Common myeloid progenitor, CD34-positive (primary cell): Measurements from ENCODE around the gene PSMC5.
A peak's percentile ranks its signal among the peaks of the same experiment; 100 is the strongest.
"Not testable (repeated sequence)": the region's sequence is repeated elsewhere in the genome, so short reads cannot be mapped to it uniquely, and the experiment has no call there.

ENCODE experiments used
- CTCF ChIA-PET: fragments of 350-600 bp; sonication (Branson Sonifier 250); formaldehyde crosslinking; loops from one replicate; lab custom pipeline; 2021; ENCODE audit warnings: antibody characterized with exemption; lab: Charles Lee
- POLR2A ChIA-PET: fragments of 350-600 bp; sonication (Branson Sonifier 250); formaldehyde crosslinking; loops from one replicate; lab custom pipeline; 2021; ENCODE audit warnings: antibody characterized with exemption; lab: Charles Lee
- DNase-seq, 3 donors: peaks; one replicate each; pipeline versions ENCODE4 v3.0.0 to v3.0.0-alpha.2; 2013
- H3K27ac ChIP-seq, 2 experiments: 1 replicate in 1 of 2; 2 replicates in 1 of 2; pipeline ENCODE4 v1.7.0; 2013; ENCODE audit warnings: inconsistent platforms in 2 of 2, low read length in 2 of 2, mild to moderate bottlenecking in 2 of 2, low read depth in 1 of 2, moderate library complexity in 1 of 2; ENCODE audit not compliant: severe bottlenecking in 2 of 2, insufficient read depth in 1 of 2, poor library complexity in 1 of 2
- H3K27me3 ChIP-seq, 5 experiments: replicated peaks in 2 of 5; 1 replicate in 3 of 5; 2 replicates in 2 of 5; pipeline versions ENCODE4 v1.6.1 to v1.7.0; 2013; ENCODE audit warnings: low read length in 4 of 5, mild to moderate bottlenecking in 2 of 5, moderate library complexity in 2 of 5, inconsistent platforms in 1 of 5; ENCODE audit not compliant: insufficient read depth in 5 of 5, control insufficient read depth in 4 of 5
- H3K36me3 ChIP-seq, 4 experiments: 1 replicate in 2 of 4; 2 replicates in 2 of 4; pipeline versions ENCODE4 v1.6.1 to v1.7.0; 2013; ENCODE audit warnings: low read length in 3 of 4, control low read depth in 1 of 4, mild to moderate bottlenecking in 1 of 4; ENCODE audit not compliant: control insufficient read depth in 4 of 4, insufficient read depth in 4 of 4
- H3K4me1 ChIP-seq, 4 experiments: 1 replicate in 3 of 4; 2 replicates in 1 of 4; pipeline versions ENCODE4 v1.6.1 to v1.7.1; 2013; ENCODE audit warnings: low read length in 3 of 4, mild to moderate bottlenecking in 3 of 4, control low read depth in 1 of 4, inconsistent platforms in 1 of 4, moderate library complexity in 1 of 4; ENCODE audit not compliant: control insufficient read depth in 4 of 4, insufficient read depth in 4 of 4; ENCODE audit errors: control extremely low read depth in 1 of 4
- H3K4me3 ChIP-seq, 7 experiments: 1 replicate in 4 of 7; 2 replicates in 3 of 7; pipeline versions ENCODE4 v1.5.1 to v1.7.0; 2013; ENCODE audit warnings: mild to moderate bottlenecking in 7 of 7, low read length in 6 of 7, moderate library complexity in 6 of 7, inconsistent platforms in 2 of 7, low read depth in 2 of 7, control low read depth in 1 of 7; ENCODE audit not compliant: insufficient read depth in 4 of 7, control insufficient read depth in 1 of 7; ENCODE audit errors: extremely low read depth in 1 of 7
- H3K9me3 ChIP-seq, 5 experiments: 1 replicate in 4 of 5; 2 replicates in 1 of 5; pipeline versions ENCODE4 v1.6.1 to v1.7.1; 2013; ENCODE audit warnings: low read length in 4 of 5, mild to moderate bottlenecking in 2 of 5, inconsistent platforms in 1 of 5, low read depth in 1 of 5, moderate library complexity in 1 of 5; ENCODE audit not compliant: control insufficient read depth in 4 of 5, insufficient read depth in 2 of 5; ENCODE audit errors: control extremely low read depth in 1 of 5
- WGBS: methylation state at CpG from one replicate; pipeline ENCODE4 v1.1.5; 2013; ENCODE audit not compliant: insufficient coverage; 5-methylcytosine and 5-hydroxymethylcytosine counted together

Gene PSMC5

GRCh38 chr17:63841350-63842172 is 14.3 kb downstream of the PSMC5 start:
- WGBS, result 11% methylated on average over 25 of the region's 26 CpGs
- H3K27me3 ChIP-seq, result no peaks in the 10 kb centered on the region
- no peaks in the 10 kb centered on the region for H3K9me3 ChIP-seq
- H3K36me3 ChIP-seq, result peaks cover 0 to 16% (median 8%) of the 10 kb centered on the region in 4 experiments
- peak overlapping the region; percentile 72 to 90 (median 86) for H3K4me3 ChIP-seq
- CTCF ChIA-PET, result interaction anchor here (0.9 to 6.1 kb wide), 3 partner anchors 11 to 15 kb away, joined by 3 to 51 read pairs (median 5); partner anchors contain the start of gene FTSJ3
- H3K4me1 ChIP-seq, result peaks cover 17 to 50% (median 47%) of the 10 kb centered on the region in 4 experiments
- DNase-seq, result no peak
- H3K27ac ChIP-seq, result peak overlapping the region; percentile 50 to 86
- POLR2A ChIA-PET, result interaction anchor here (1.1 to 1.3 kb wide), 2 partner anchors 9 to 68 kb away, joined by 3 to 4 read pairs; partner anchors contain the start of genes CCDC47 and DDX42

- peak overlapping the region; percentile 50 to 86 for H3K27ac ChIP-seq
- H3K27me3 ChIP-seq, result no peaks in the 10 kb centered on the region
- peaks cover 0 to 10% (median 3%) of the 10 kb centered on the region in 4 experiments for H3K36me3 ChIP-seq
- peaks cover 17 to 50% (median 47%) of the 10 kb centered on the region in 4 experiments for H3K4me1 ChIP-seq
- peak overlapping the region; percentile 72 to 90 (median 86) for H3K4me3 ChIP-seq
- POLR2A ChIA-PET, result interaction anchor here (1.1 kb wide), 1 partner anchor 69 kb away, joined by 3 read pairs; the partner anchor contains the start of genes CCDC47 and DDX42
- H3K9me3 ChIP-seq, result no peaks in the 10 kb centered on the region
- WGBS, result 0% methylated on average over 34 of the region's 36 CpGs
- DNase-seq, result no peak
- CTCF ChIA-PET, result interaction anchor here (0.9 to 6.1 kb wide), 3 partner anchors 12 to 16 kb away, joined by 3 to 51 read pairs (median 5); partner anchors contain the start of gene FTSJ3
Observed at GRCh38 chr17:63842173-63842539, 14.9 kb downstream of the PSMC5 start.

- Histone ChIP-seq H3K4me3 (peak within 1 kb of the TSS; percentile 72 to 90 (median 86)), H3K4me1 (peaks cover 17 to 49% (median 47%) of the 10 kb centered on the region in 4 experiments)
- WGBS, result 0% methylated on average over 73 of the region's 92 CpGs
Observed at GRCh38 chr17:63842540-63843386, 15.5 kb downstream of the PSMC5 start, which contains the start of gene SMARCD2. SMARCD2 (minus strand) TSS chr17:63842685; CDS start chr17:63842674, 11 bp downstream.

GRCh38 chr17:63843387-63843888 is 16.2 kb downstream of the PSMC5 start:
- H3K4me1 ChIP-seq, result peaks cover 17 to 46% (median 44%) of the 10 kb centered on the region in 4 experiments
- H3K36me3 ChIP-seq, H3K27me3 ChIP-seq, H3K9me3 ChIP-seq: not testable (repeated sequence)
- POLR2A ChIA-PET, result interaction anchor here (0.6 to 1.0 kb wide), 4 partner anchors 8 to 662 kb away, joined by 3 to 4 read pairs (median 3); no protein-coding TSS in a partner anchor
- H3K4me3 ChIP-seq, result peak overlapping the region; percentile 34 to 86 (median 73)
- peak; percentile 79 to 89 (median 85) for DNase-seq
- peak overlapping the region; percentile 46 to 86 for H3K27ac ChIP-seq
- WGBS, result 0% methylated on average over 19 of the region's 19 CpGs
- CTCF ChIA-PET, result interaction anchor here (0.8 to 4.7 kb wide), 9 partner anchors 9 to 25 kb away, joined by 3 to 27 read pairs (median 4); no protein-coding TSS in a partner anchor

More at GRCh38 chr17:63842540-63843386, 15.5 kb downstream of the PSMC5 start, which contains the start of gene SMARCD2:
- CTCF ChIA-PET, result interaction anchor here (0.8 to 4.7 kb wide), 10 partner anchors 8 to 26 kb away, joined by 3 to 27 read pairs (median 4); no protein-coding TSS in a partner anchor
- peak; percentile 98 to 99 (median 99) for DNase-seq
- H3K36me3 ChIP-seq, result peaks cover 0 to 4% (median 0%) of the 10 kb centered on the region in 4 experiments
- POLR2A ChIA-PET, result interaction anchor here (0.7 to 1.0 kb wide), 2 partner anchors 60 to 656 kb away, joined by 3 read pairs; no protein-coding TSS in a partner anchor
- H3K27me3 ChIP-seq, result no peaks in the 10 kb centered on the region
- H3K27ac ChIP-seq, result peak within 1 kb of the TSS; percentile 61 to 86
- no peaks in the 10 kb centered on the region for H3K9me3 ChIP-seq

GRCh38 chr17:63843910-63844677 is 16.9 kb downstream of the PSMC5 start:
- ChIA-PET CTCF (interaction anchor here (0.7 to 4.7 kb wide), 12 partner anchors 9 to 25 kb away, joined by 3 to 27 read pairs (median 4); no protein-coding TSS in a partner anchor), POLR2A (interaction anchor here (0.6 to 0.7 kb wide), 2 partner anchors 9 to 661 kb away, joined by 3 to 4 read pairs; no protein-coding TSS in a partner anchor)
- peaks cover 17 to 43% (median 38%) of the 10 kb centered on the region in 4 experiments for H3K4me1 ChIP-seq
- peak in 1 of 3 donors; percentile 47 for DNase-seq
- H3K27ac ChIP-seq, result peak overlapping the region; percentile 46 to 86
- H3K9me3 ChIP-seq, result no peaks in the 10 kb centered on the region
- 88% methylated on average over 4 of the region's 9 CpGs for WGBS
- H3K4me3 ChIP-seq, result peak overlapping the region in 5 of 7 experiments; percentile 33 to 86 (median 73)
- H3K36me3 ChIP-seq, result no peaks in the 10 kb centered on the region
- no peaks in the 10 kb centered on the region for H3K27me3 ChIP-seq
